DOHH2 (cell line): ENCODE measurements around the gene CAPN2.
"Not testable (repeated sequence)": the region's sequence is repeated elsewhere in the genome, so short reads cannot be mapped to it uniquely, and the experiment has no call there.

Source experiments
- H3F3A ChIP-seq: fragments of 200-600 bp; sonication (generic), shearing (Covaris generic); 2 replicates; pipeline ENCODE4 v1.6.0; 2016; ENCODE audit warnings: antibody characterized with exemption, mild to moderate bottlenecking; ENCODE audit not compliant: control insufficient read depth, insufficient read depth
- H3K27ac ChIP-seq: fragments of 200-600 bp; sonication (generic); 2 replicates; pipeline ENCODE4 v1.5.1; 2014; ENCODE audit warnings: low read depth, mild to moderate bottlenecking, low read length, moderate library complexity
- H3K27me3 ChIP-seq: fragments of 200-600 bp; sonication (generic); 2 replicates; pipeline ENCODE4 v1.6.1; 2014; ENCODE audit warnings: mild to moderate bottlenecking, low read length, mixed read lengths; ENCODE audit not compliant: control insufficient read depth
- H3K36me3 ChIP-seq: fragments of 200-600 bp; sonication (generic); 2 replicates; pipeline ENCODE4 v1.6.1; 2014; ENCODE audit warnings: mild to moderate bottlenecking, low read length, moderate library complexity, mixed read lengths; ENCODE audit not compliant: control insufficient read depth
- H3K4me1 ChIP-seq: fragments of 200-600 bp; sonication (generic); 2 replicates; pipeline ENCODE4 v1.6.1; 2014; ENCODE audit warnings: mild to moderate bottlenecking, low read length, mixed read lengths; ENCODE audit not compliant: control insufficient read depth
- H3K4me2 ChIP-seq: fragments of 200-600 bp; sonication (generic); 2 replicates; pipeline ENCODE4 v1.6.0; 2014; ENCODE audit warnings: mild to moderate bottlenecking, low read length, moderate library complexity
- H3K4me3 ChIP-seq: fragments of 200-600 bp; sonication (generic); 2 replicates; pipeline ENCODE4 v1.5.1; 2014; ENCODE audit warnings: mild to moderate bottlenecking, low read length, mixed read lengths
- H3K79me2 ChIP-seq: fragments of 200-600 bp; sonication (generic); 2 replicates; pipeline ENCODE4 v1.6.1; 2014; ENCODE audit warnings: mild to moderate bottlenecking, low read length, mixed read lengths; ENCODE audit not compliant: control insufficient read depth
- H3K9me2 ChIP-seq: fragments of 200-600 bp; sonication (generic); replicated peaks from 2 replicates; pipeline ENCODE4 v1.6.1; 2014; ENCODE audit warnings: mild to moderate bottlenecking, low read length, mixed read lengths; ENCODE audit not compliant: control insufficient read depth
- H3K9me3 ChIP-seq: fragments of 200-600 bp; sonication (generic); 2 replicates; pipeline ENCODE4 v1.6.1; 2014; ENCODE audit warnings: antibody characterized with exemption, low read length, mixed read lengths; ENCODE audit not compliant: control insufficient read depth, insufficient read depth
- H4K20me1 ChIP-seq: fragments of 200-600 bp; sonication (generic); 2 replicates; pipeline ENCODE4 v1.6.0; 2014; ENCODE audit warnings: low read depth, mild to moderate bottlenecking, antibody characterized with exemption, low read length, moderate library complexity; ENCODE audit not compliant: control insufficient read depth, insufficient read depth
- EZH2phosphoT487 ChIP-seq: fragments of 200-600 bp; sonication (generic); IDR thresholded peaks from 2 replicates; pipeline ENCODE4 v1.6.1; 2017; ENCODE audit warnings: borderline replicate concordance, mild to moderate bottlenecking, antibody characterized with exemption, low read length, moderate library complexity, mixed read lengths
- TF ChIP-seq, protein P1 (sequence below): fragments of 200-600 bp; sonication (generic); IDR thresholded peaks from one replicate; pipeline ENCODE4 v1.5.1; 2014; ENCODE audit warnings: antibody characterized with exemption, mild to moderate bottlenecking, low read depth, low read length; ENCODE audit not compliant: poor library complexity, severe bottlenecking

Gene CAPN2

DNA sequence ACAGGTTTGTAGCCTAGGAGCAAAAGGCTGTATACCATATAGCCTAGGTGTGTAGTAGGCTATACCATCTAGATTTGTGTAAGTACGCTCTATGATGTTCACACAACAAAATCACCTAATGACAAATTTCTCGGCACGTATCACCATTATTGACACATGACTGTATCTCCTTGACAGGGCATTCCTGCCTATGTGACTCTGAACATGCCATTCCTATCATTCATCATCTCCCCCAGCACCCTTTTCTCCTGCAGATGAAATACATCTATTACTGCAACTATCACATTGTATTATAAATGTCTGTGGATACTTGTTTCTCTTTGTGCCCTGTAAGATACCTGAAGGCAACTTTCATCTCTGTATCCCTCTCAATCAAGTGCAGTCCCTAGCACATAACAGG is 103.5 kb downstream of the CAPN2 start:
- peaks cover 31% of the 10 kb centered on the region for H3K36me3 ChIP-seq
- no peak overlapping the region for H3K27ac ChIP-seq
- peaks cover 15% of the 10 kb centered on the region for H3K79me2 ChIP-seq
- H4K20me1 ChIP-seq: no peaks in the 10 kb centered on the region
- TF ChIP-seq, protein P1, sequence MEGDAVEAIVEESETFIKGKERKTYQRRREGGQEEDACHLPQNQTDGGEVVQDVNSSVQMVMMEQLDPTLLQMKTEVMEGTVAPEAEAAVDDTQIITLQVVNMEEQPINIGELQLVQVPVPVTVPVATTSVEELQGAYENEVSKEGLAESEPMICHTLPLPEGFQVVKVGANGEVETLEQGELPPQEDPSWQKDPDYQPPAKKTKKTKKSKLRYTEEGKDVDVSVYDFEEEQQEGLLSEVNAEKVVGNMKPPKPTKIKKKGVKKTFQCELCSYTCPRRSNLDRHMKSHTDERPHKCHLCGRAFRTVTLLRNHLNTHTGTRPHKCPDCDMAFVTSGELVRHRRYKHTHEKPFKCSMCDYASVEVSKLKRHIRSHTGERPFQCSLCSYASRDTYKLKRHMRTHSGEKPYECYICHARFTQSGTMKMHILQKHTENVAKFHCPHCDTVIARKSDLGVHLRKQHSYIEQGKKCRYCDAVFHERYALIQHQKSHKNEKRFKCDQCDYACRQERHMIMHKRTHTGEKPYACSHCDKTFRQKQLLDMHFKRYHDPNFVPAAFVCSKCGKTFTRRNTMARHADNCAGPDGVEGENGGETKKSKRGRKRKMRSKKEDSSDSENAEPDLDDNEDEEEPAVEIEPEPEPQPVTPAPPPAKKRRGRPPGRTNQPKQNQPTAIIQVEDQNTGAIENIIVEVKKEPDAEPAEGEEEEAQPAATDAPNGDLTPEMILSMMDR: no peak
- TF ChIP-seq EZH2phosphoT487: no peak
- no peaks in the 10 kb centered on the region for H3K9me3 ChIP-seq
- H3K9me2 ChIP-seq: no peaks in the 10 kb centered on the region
- no peaks in the 10 kb centered on the region for H3F3A ChIP-seq
- no peak overlapping the region for H3K4me2 ChIP-seq
- H3K27me3 ChIP-seq: no peaks in the 10 kb centered on the region
- H3K4me3 ChIP-seq: no peak overlapping the region
- H3K4me1 ChIP-seq: peaks cover 14% of the 10 kb centered on the region

GRCh38 chr1:223817265-223817664 is 104.9 kb downstream of the CAPN2 start:
- not testable (repeated sequence) for H3K27ac ChIP-seq, H3K4me2 ChIP-seq, H3F3A ChIP-seq, H4K20me1 ChIP-seq, H3K27me3 ChIP-seq, H3K4me3 ChIP-seq, H3K9me2 ChIP-seq, H3K9me3 ChIP-seq
- Histone ChIP-seq H3K4me1 (peaks cover 16% of the 10 kb centered on the region), H3K79me2 (peaks cover 23% of the 10 kb centered on the region), H3K36me3 (peaks cover 25% of the 10 kb centered on the region)

GRCh38 chr1:223819730-223820514 is 107.6 kb downstream of the CAPN2 start:
- no peak overlapping the region for H3K4me2 ChIP-seq
- H3K27me3 ChIP-seq: no peaks in the 10 kb centered on the region
- no peak overlapping the region for H3K27ac ChIP-seq
- H3K79me2 ChIP-seq: peaks cover 44% of the 10 kb centered on the region
- no peaks in the 10 kb centered on the region for H3K9me3 ChIP-seq
- H3K4me1 ChIP-seq: peaks cover 22% of the 10 kb centered on the region
- H3K9me2 ChIP-seq: no peaks in the 10 kb centered on the region
- H3K36me3 ChIP-seq: peaks cover 13% of the 10 kb centered on the region
- H3K4me3 ChIP-seq: no peak overlapping the region
- H4K20me1 ChIP-seq: no peaks in the 10 kb centered on the region; the same call in 1 of the 2 replicates
- no peaks in the 10 kb centered on the region for H3F3A ChIP-seq
- TF ChIP-seq, protein P1: no peak
- TF ChIP-seq EZH2phosphoT487: no peak

- H3K79me2 ChIP-seq: peaks cover 45% of the 10 kb centered on the region
- no peak overlapping the region for H3K4me3 ChIP-seq
- no peak overlapping the region for H3K4me2 ChIP-seq
- H4K20me1 ChIP-seq: no peaks in the 10 kb centered on the region; the same call in 1 of the 2 replicates
- H3K9me2 ChIP-seq: no peaks in the 10 kb centered on the region
- H3K36me3 ChIP-seq: peaks cover 13% of the 10 kb centered on the region
- no peak overlapping the region for H3K27ac ChIP-seq
- TF ChIP-seq, protein P1: no peak
- TF ChIP-seq EZH2phosphoT487: no peak
- H3K27me3 ChIP-seq: no peaks in the 10 kb centered on the region
- peaks cover 25% of the 10 kb centered on the region for H3K4me1 ChIP-seq
- H3F3A ChIP-seq: no peaks in the 10 kb centered on the region
- no peaks in the 10 kb centered on the region for H3K9me3 ChIP-seq
These were observed 108.1 kb downstream of the CAPN2 start for GRCh38 chr1:223820515-223820858.
